A549 (cell line): ENCODE results near the gene MAU2. TPM values are rescaled to one million over a fixed set of nuclear protein-coding genes. Genes with fewer than 3 reads are reported as not detected.

Source experiments
- ATAC-seq, 2 experiments: fragments of 200-7000 bp in 1 of 2; fragments of >200 bp in 1 of 2; cut with Nextera tagmentation in 1 of 2; cut with Tn5 transposase in 1 of 2; 3 replicates each; pipeline versions ENCODE4 v1.8.0 to v1.9.1; 2018 to 2020; ENCODE audit warnings: mild to moderate bottlenecking in 1 of 2, moderate library complexity in 1 of 2
- CTCF ChIA-PET: fragments of 300-600 bp; sonication (Branson Sonifier 250); formaldehyde crosslinking; extraction: SDS; loops from one replicate; lab custom pipeline; 2021; ENCODE audit warnings: antibody characterized with exemption, inconsistent platforms; lab: Yijun Ruan, JAX
- POLR2A ChIA-PET: fragments of 350-600 bp; formaldehyde crosslinking; extraction: SDS; loops from one replicate; lab custom pipeline; 2021; ENCODE audit warnings: antibody characterized with exemption, inconsistent platforms; lab: Yijun Ruan, JAX
- DNase-seq, 2 experiments: peaks; one replicate each; pipeline versions ENCODE4 v3.0.0 to v3.0.0-alpha.2; 2011 to 2016; ENCODE audit warnings: low read depth in 1 of 2, low spot score in 1 of 2
- FAIRE-seq: peaks from 2 replicates; lab custom pipeline; 2011; peaks lifted over from hg19 to GRCh38; lab: Jason Lieb, UNC
- H3K27ac ChIP-seq, 2 experiments: fragments of >200 bp; sonication (Bioruptor Twin); formaldehyde crosslinking; 3 replicates each; pipeline ENCODE4 v1.5.1; 2016 to 2017
- H3K4me1 ChIP-seq: fragments of >200 bp; sonication (Bioruptor Twin); formaldehyde crosslinking; 3 replicates; pipeline ENCODE4 v1.6.1; 2016
- H3K4me2 ChIP-seq: fragments of >200 bp; sonication (Bioruptor Twin); formaldehyde crosslinking; 3 replicates; pipeline ENCODE4 v1.6.1; 2016
- H3K4me3 ChIP-seq: fragments of >200 bp; sonication (Bioruptor Twin); formaldehyde crosslinking; 3 replicates; pipeline ENCODE4 v1.5.1; 2016
- H3K9me3 ChIP-seq: fragments of >200 bp; sonication (Bioruptor Twin); formaldehyde crosslinking; 3 replicates; pipeline ENCODE4 v1.6.1; 2016
- BHLHE40 ChIP-seq: IDR thresholded peaks from 2 replicates; pipeline ENCODE4 v1.6.1; 2012; ENCODE audit warnings: low read depth, low read length, inconsistent platforms
- EP300 ChIP-seq, 2 experiments: fragments of >200 bp; sonication (Bioruptor Twin); formaldehyde crosslinking; IDR thresholded peaks; 2 replicates in 1 of 2; 3 replicates in 1 of 2; pipeline ENCODE4 v1.6.1; 2016 to 2017
- FOSB ChIP-seq: fragments of 250-450 bp; sonication (Bioruptor Pico); IDR thresholded peaks from 2 replicates; pipeline ENCODE4 v1.5.0; 2020; ENCODE audit warnings: mild to moderate bottlenecking, moderate library complexity
- FOXS1 ChIP-seq: fragments of 250-450 bp; sonication (Bioruptor Pico); IDR thresholded peaks from 2 replicates; pipeline ENCODE4 v1.5.0; 2020; ENCODE audit warnings: mild to moderate bottlenecking, moderate library complexity
- HDAC2 ChIP-seq: fragments of 200-600 bp; sonication (generic); IDR thresholded peaks from 2 replicates; pipeline ENCODE4 v1.6.1; 2016
- HOXB13 ChIP-seq: fragments of 250-450 bp; sonication (Bioruptor Pico); IDR thresholded peaks from 2 replicates; pipeline ENCODE4 v1.5.0; 2020; ENCODE audit warnings: low read depth, mild to moderate bottlenecking, moderate library complexity
- HOXB5 ChIP-seq: fragments of 250-450 bp; sonication (Bioruptor Pico); IDR thresholded peaks from 2 replicates; pipeline ENCODE4 v1.5.0; 2020; ENCODE audit warnings: mild to moderate bottlenecking, moderate library complexity
- JUN ChIP-seq, 2 experiments: fragments of >200 bp; sonication (Bioruptor Twin); formaldehyde crosslinking; IDR thresholded peaks; 2 replicates in 1 of 2; 3 replicates in 1 of 2; pipeline ENCODE4 v1.6.1; 2016 to 2017
- JUNB ChIP-seq: fragments of >200 bp; sonication (Bioruptor Twin); formaldehyde crosslinking; IDR thresholded peaks from 2 replicates; pipeline ENCODE4 v1.6.1; 2016
- KDM1A ChIP-seq: fragments of 200-600 bp; sonication (generic); IDR thresholded peaks from 2 replicates; pipeline ENCODE4 v1.6.1; 2016; ENCODE audit warnings: low read depth, mild to moderate bottlenecking
- MAFK ChIP-seq: fragments of 450-650 bp; IDR thresholded peaks from 2 replicates; pipeline ENCODE4 v1.6.1; 2014; ENCODE audit not compliant: partially characterized antibody
- MAZ ChIP-seq: fragments of 150-350 bp; IDR thresholded peaks from 2 replicates; pipeline ENCODE4 v1.6.1; 2014; ENCODE audit warnings: antibody characterized with exemption, low read depth, low read length, borderline replicate concordance
- POLR2AphosphoS2 ChIP-seq: conservative IDR thresholded peaks from 2 replicates; pipeline ENCODE4 v1.6.1; 2012; ENCODE audit warnings: low read length, improper control_type of control experiment, inconsistent platforms
- RARB ChIP-seq: fragments of 250-450 bp; sonication (Bioruptor Pico); IDR thresholded peaks from 2 replicates; pipeline ENCODE4 v1.8.0; 2021; ENCODE audit warnings: mild to moderate bottlenecking, moderate library complexity
- RCOR1 ChIP-seq: fragments of 150-350 bp; IDR thresholded peaks from 2 replicates; pipeline ENCODE4 v1.6.1; 2014; ENCODE audit warnings: antibody characterized with exemption, low read length, low read depth
- RFX5 ChIP-seq: fragments of 450-650 bp; IDR thresholded peaks from 2 replicates; pipeline ENCODE4 v1.7.1; 2014; ENCODE audit warnings: antibody characterized with exemption, mild to moderate bottlenecking, moderate library complexity
- SMC3 ChIP-seq: fragments of >200 bp; sonication (Bioruptor Twin); formaldehyde crosslinking; IDR thresholded peaks from 3 replicates; pipeline ENCODE4 v1.6.1; 2018; ENCODE audit warnings: inconsistent platforms
- SREBF2 ChIP-seq: fragments of 450-650 bp; IDR thresholded peaks from 2 replicates; pipeline ENCODE4 v1.6.1; 2014; ENCODE audit warnings: mild to moderate bottlenecking, moderate library complexity
- TFCP2L1 ChIP-seq: fragments of 250-450 bp; sonication (Bioruptor Pico); IDR thresholded peaks from 2 replicates; pipeline ENCODE4 v1.5.0; 2021; ENCODE audit warnings: mild to moderate bottlenecking
- ZNF302 ChIP-seq: fragments of 250-450 bp; sonication (Bioruptor Pico); IDR thresholded peaks from 2 replicates; pipeline ENCODE4 v1.9.0; 2021; ENCODE audit warnings: inconsistent platforms, mild to moderate bottlenecking, moderate library complexity
- ZSCAN20 ChIP-seq: fragments of 250-450 bp; sonication (Bioruptor Pico); IDR thresholded peaks from 2 replicates; pipeline ENCODE4 v1.8.0; 2022; ENCODE audit warnings: mild to moderate bottlenecking, moderate library complexity
- WGBS: methylation state at CpG from one replicate; pipeline ENCODE4 v1.1.6; 2017; ENCODE audit errors: missing lambda C conversion rate; 5-methylcytosine and 5-hydroxymethylcytosine counted together
- polyA plus RNA-seq, 4 experiments: library from polyadenylated mRNA; depleted of rRNA in 3 of 4; stranded (reverse); fragments of >200 nt; fragmentation: RNase III in 1 of 4; extraction: RNeasy Plus Mini Kit Qiagen cat#74134 plus additional on column Dnase treatment in 1 of 4; gene quantifications; 2 replicates in 3 of 4; 3 replicates in 1 of 4; pipeline ENCODE4 v1.2.3, GENCODE V29; 2011 to 2017
- TF ChIP-seq, protein P1 (sequence below): IDR thresholded peaks from 2 replicates; pipeline ENCODE4 v1.6.1; 2012
- TF ChIP-seq, protein P2 (sequence below): fragments of 200-600 bp; sonication (generic); IDR thresholded peaks from 2 replicates; pipeline ENCODE4 v1.6.1; 2016; ENCODE audit warnings: antibody characterized with exemption, mild to moderate bottlenecking, moderate library complexity
- TF ChIP-seq, protein P3 (sequence below): fragments of >200 bp; sonication (Bioruptor Twin); formaldehyde crosslinking; IDR thresholded peaks from 2 replicates; pipeline ENCODE4 v1.6.1; 2016
- TF ChIP-seq, protein P4 (sequence below): fragments of >200 bp; sonication (Bioruptor Twin); formaldehyde crosslinking; IDR thresholded peaks from 3 replicates; pipeline ENCODE4 v1.5.1; 2016
- TF ChIP-seq, protein P5 (sequence below): fragments of 150-350 bp; IDR thresholded peaks from 2 replicates; pipeline ENCODE4 v1.6.1; 2014; ENCODE audit warnings: low read depth, mild to moderate bottlenecking, low read length
- TF ChIP-seq, protein P6 (sequence below): fragments of >200 bp; sonication (Bioruptor Twin); formaldehyde crosslinking; IDR thresholded peaks from 3 replicates; pipeline ENCODE4 v1.6.1; 2016
- TF ChIP-seq, protein P7 (sequence below): IDR thresholded peaks from 2 replicates; pipeline ENCODE4 v1.6.1; 2012; ENCODE audit warnings: low read depth, borderline replicate concordance

MAU2 gene
- polyA plus RNA-seq, 2 of the 4 experiments (the other 2 are of a cell fraction): 8.5 to 11.5 TPM

DNA sequence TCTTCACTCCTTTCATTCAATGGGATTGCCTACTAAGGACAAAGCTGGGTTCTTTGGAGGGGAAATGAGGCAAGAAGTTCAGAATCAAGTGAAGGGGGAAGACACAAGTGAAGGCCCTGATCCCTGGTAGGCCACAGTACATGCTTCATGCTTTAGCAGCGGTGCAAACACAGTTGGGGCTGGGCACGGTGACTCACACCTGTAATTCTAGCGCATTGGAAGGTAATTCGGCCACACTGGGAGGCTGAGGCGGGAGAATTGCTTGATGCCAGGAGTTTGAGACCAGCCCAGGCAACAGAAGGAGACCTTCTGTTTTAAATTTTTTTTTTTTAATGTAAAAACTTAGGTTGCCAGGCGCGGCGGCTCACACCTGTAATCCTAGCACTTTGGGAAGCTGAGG is 61.5 kb downstream of the MAU2 start:
- FAIRE-seq (no peak), DNase-seq (no peak), ATAC-seq (no peak)
- WGBS: 94% methylated on average over 8 of the region's 8 CpGs
- Histone ChIP-seq H3K4me2 (no peak overlapping the region), H3K4me1 (peaks cover 15% of the 10 kb centered on the region; the same call in 2 of the 3 replicates), H3K9me3 (no peaks in the 10 kb centered on the region), H3K27ac (no peak overlapping the region), H3K4me3 (no peak overlapping the region)
- TF ChIP-seq RCOR1 (no peak), ZSCAN20 (CRISPR knock-in tag) (no peak), EP300 (IDR thresholded peaks at IDR 0.05) (no peak), POLR2AphosphoS2 (no peak), KDM1A (no peak), BHLHE40 (no peak), JUN (IDR thresholded peaks at IDR 0.05) (no peak), MAFK (no peak), RARB (CRISPR knock-in tag) (no peak), FOSB (CRISPR knock-in tag) (no peak), JUNB (no peak), ZNF302 (CRISPR knock-in tag) (no peak), MAZ (no peak), HOXB13 (CRISPR knock-in tag) (no peak)
- TF ChIP-seq, protein P1, sequence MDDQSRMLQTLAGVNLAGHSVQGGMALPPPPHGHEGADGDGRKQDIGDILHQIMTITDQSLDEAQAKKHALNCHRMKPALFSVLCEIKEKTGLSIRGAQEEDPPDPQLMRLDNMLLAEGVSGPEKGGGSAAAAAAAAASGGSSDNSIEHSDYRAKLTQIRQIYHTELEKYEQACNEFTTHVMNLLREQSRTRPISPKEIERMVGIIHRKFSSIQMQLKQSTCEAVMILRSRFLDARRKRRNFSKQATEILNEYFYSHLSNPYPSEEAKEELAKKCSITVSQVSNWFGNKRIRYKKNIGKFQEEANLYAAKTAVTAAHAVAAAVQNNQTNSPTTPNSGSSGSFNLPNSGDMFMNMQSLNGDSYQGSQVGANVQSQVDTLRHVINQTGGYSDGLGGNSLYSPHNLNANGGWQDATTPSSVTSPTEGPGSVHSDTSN: no peak
- TF ChIP-seq, protein P2, sequence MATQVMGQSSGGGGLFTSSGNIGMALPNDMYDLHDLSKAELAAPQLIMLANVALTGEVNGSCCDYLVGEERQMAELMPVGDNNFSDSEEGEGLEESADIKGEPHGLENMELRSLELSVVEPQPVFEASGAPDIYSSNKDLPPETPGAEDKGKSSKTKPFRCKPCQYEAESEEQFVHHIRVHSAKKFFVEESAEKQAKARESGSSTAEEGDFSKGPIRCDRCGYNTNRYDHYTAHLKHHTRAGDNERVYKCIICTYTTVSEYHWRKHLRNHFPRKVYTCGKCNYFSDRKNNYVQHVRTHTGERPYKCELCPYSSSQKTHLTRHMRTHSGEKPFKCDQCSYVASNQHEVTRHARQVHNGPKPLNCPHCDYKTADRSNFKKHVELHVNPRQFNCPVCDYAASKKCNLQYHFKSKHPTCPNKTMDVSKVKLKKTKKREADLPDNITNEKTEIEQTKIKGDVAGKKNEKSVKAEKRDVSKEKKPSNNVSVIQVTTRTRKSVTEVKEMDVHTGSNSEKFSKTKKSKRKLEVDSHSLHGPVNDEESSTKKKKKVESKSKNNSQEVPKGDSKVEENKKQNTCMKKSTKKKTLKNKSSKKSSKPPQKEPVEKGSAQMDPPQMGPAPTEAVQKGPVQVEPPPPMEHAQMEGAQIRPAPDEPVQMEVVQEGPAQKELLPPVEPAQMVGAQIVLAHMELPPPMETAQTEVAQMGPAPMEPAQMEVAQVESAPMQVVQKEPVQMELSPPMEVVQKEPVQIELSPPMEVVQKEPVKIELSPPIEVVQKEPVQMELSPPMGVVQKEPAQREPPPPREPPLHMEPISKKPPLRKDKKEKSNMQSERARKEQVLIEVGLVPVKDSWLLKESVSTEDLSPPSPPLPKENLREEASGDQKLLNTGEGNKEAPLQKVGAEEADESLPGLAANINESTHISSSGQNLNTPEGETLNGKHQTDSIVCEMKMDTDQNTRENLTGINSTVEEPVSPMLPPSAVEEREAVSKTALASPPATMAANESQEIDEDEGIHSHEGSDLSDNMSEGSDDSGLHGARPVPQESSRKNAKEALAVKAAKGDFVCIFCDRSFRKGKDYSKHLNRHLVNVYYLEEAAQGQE: no peak
- TF ChIP-seq, protein P3, sequence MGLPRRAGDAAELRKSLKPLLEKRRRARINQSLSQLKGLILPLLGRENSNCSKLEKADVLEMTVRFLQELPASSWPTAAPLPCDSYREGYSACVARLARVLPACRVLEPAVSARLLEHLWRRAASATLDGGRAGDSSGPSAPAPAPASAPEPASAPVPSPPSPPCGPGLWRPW: no peak
- TF ChIP-seq, protein P4, sequence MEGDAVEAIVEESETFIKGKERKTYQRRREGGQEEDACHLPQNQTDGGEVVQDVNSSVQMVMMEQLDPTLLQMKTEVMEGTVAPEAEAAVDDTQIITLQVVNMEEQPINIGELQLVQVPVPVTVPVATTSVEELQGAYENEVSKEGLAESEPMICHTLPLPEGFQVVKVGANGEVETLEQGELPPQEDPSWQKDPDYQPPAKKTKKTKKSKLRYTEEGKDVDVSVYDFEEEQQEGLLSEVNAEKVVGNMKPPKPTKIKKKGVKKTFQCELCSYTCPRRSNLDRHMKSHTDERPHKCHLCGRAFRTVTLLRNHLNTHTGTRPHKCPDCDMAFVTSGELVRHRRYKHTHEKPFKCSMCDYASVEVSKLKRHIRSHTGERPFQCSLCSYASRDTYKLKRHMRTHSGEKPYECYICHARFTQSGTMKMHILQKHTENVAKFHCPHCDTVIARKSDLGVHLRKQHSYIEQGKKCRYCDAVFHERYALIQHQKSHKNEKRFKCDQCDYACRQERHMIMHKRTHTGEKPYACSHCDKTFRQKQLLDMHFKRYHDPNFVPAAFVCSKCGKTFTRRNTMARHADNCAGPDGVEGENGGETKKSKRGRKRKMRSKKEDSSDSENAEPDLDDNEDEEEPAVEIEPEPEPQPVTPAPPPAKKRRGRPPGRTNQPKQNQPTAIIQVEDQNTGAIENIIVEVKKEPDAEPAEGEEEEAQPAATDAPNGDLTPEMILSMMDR: no peak
- TF ChIP-seq, protein P5, sequence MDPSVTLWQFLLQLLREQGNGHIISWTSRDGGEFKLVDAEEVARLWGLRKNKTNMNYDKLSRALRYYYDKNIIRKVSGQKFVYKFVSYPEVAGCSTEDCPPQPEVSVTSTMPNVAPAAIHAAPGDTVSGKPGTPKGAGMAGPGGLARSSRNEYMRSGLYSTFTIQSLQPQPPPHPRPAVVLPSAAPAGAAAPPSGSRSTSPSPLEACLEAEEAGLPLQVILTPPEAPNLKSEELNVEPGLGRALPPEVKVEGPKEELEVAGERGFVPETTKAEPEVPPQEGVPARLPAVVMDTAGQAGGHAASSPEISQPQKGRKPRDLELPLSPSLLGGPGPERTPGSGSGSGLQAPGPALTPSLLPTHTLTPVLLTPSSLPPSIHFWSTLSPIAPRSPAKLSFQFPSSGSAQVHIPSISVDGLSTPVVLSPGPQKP: no peak
- ChIA-PET POLR2A (no interaction called here), CTCF (no interaction called here)

DNA sequence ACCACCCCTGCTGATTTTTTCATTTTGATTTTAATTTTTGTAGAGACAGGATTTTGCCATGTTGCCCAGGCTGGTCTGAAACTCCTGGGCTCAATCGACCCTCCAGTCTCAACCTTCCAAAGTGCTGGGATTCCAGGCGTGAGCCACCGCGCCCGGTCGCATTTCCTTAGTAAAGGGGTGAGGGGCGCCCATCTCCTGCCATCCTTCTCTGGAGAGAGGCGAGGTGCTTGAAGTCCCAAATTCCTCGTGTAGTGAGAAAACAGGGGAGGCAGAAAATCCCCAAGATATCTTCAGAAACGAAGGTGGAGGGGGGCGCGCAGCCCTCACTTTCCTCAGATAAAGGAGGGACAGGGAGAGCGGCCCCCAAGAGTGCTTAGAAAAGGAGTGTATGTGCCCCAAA is 63.9 kb downstream of the MAU2 start:
- Histone ChIP-seq H3K4me2 (peak overlapping the region; percentile 89), H3K27ac (peak overlapping the region; percentile 77 to 90), H3K9me3 (no peaks in the 10 kb centered on the region), H3K4me1 (peaks cover 10% of the 10 kb centered on the region; the same call in 1 of the 3 replicates), H3K4me3 (peak overlapping the region; percentile 54)
- DNase-seq (no peak), ATAC-seq (no peak), FAIRE-seq (no peak)
- 97% methylated on average over 13 of the region's 13 CpGs for WGBS
- TF ChIP-seq FOXS1 (CRISPR knock-in tag) (no peak), RARB (CRISPR knock-in tag) (no peak), TFCP2L1 (CRISPR knock-in tag) (no peak), MAFK (no peak), HOXB5 (CRISPR knock-in tag) (no peak), RFX5 (no peak), SREBF2 (no peak), JUNB (no peak), BHLHE40 (no peak), ZNF302 (CRISPR knock-in tag) (no peak), SMC3 (no peak), KDM1A (no peak), FOSB (CRISPR knock-in tag) (no peak), HDAC2 (no peak)
- TF ChIP-seq, protein P6, sequence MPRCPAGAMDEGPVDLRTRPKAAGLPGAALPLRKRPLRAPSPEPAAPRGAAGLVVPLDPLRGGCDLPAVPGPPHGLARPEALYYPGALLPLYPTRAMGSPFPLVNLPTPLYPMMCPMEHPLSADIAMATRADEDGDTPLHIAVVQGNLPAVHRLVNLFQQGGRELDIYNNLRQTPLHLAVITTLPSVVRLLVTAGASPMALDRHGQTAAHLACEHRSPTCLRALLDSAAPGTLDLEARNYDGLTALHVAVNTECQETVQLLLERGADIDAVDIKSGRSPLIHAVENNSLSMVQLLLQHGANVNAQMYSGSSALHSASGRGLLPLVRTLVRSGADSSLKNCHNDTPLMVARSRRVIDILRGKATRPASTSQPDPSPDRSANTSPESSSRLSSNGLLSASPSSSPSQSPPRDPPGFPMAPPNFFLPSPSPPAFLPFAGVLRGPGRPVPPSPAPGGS: no peak
- TF ChIP-seq, protein P7, sequence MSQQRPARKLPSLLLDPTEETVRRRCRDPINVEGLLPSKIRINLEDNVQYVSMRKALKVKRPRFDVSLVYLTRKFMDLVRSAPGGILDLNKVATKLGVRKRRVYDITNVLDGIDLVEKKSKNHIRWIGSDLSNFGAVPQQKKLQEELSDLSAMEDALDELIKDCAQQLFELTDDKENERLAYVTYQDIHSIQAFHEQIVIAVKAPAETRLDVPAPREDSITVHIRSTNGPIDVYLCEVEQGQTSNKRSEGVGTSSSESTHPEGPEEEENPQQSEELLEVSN: no peak
- ChIA-PET CTCF (interaction anchor here (1.7 kb wide), 1 partner anchor 19 kb away, joined by 7 read pairs; no protein-coding TSS in a partner anchor), POLR2A (interaction anchor here (1.1 to 1.4 kb wide), 3 partner anchors 9 to 20 kb away, joined by 3 to 6 read pairs (median 4); no protein-coding TSS in a partner anchor)
